ENCODE data around the gene TAGLN3.

GRCh38 chr3:111989061-111989678, 9.6 kb upstream of the TAGLN3 start:
- TF ChIP-seq POLR2A (IDR thresholded peaks at IDR 0.05; ENCODE audit: low read depth, low read length) (no peak), POLR2AphosphoS5 (IDR thresholded peaks at IDR 0.05; ENCODE audit: low read depth, low read length) (no peak), TAF1 (IDR thresholded peaks at IDR 0.05; ENCODE audit: low read depth, low read length) (no peak), SPI1 (IDR thresholded peaks at IDR 0.05; ENCODE audit: low read depth, low read length) (no peak), POU2F2 (IDR thresholded peaks at IDR 0.05; ENCODE audit: low read depth, low read length) (no peak)
